Stimulated activated CD8-positive, alpha-beta memory T cell treated with anti-CD3 and anti-CD28 coated beads, Interleukin-12 subunit alpha, Interleukin-12 subunit beta, amount 100 ng/mL, for 4 hours (primary cell): Measurements from ENCODE around the gene FLRT1.

ENCODE experiments used
- DNase-seq: peaks from one replicate; pipeline ENCODE4 v3.0.0-alpha.2; 2020; ENCODE audit warnings: low read depth

Gene FLRT1

DNA sequence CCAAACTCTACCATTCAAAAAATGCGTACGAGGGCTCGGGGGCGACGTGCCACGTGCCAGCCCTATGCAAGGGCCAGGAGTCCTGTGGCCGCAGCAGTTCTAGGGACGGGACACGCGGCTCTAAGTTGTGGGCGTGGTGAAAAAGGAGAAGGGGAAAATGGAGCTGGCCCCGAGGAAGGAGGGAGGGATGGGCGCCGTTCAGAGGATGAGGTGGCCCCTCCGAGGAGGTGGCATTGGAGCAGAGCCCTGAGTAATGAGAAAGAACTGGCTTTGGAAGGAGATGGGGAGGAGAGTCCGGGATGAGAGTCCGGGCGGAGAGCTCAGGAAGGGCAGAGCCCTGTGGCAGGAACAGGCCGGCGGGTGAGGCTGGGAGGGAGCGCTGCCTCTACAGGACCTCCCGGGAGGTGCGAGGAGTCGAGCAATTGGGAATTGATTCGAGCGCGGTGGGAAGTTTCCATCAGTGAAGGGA, 28.5 kb upstream of the FLRT1 start:
- no peak for DNase-seq

DNA sequence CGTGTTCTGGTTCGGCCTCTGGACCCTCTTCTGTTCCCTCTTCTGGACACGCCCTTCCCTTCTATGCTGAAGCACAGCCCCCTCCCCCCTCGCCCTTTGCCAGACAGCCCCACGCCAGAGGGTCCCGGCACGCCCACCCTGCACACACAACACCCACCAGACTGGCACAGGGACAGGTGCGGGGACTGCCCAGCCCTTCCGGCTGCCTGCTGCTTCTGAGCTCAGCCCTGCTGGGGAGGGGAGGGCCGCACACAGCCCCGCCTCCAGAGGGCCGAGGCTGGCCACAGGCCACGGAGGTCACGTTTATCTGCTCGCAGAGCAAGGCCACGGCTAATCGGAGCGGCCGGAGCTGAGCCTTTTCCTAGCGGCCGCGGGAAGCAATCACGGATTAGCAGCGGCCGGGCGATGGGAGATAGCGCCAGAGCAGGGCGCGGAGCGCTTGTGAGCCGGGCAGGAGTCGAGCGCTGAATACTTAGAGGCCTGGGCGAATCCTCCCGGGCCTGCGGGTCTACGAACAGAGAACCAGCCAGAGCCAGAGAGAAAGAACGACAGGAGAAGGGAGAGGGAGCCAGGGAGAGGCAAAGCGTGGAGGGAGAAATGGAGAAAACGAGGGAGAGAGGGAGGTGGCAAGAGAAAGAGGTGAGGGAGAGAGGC, 28.0 kb upstream of the FLRT1 start:
- DNase-seq: no peak

- DNase-seq: no peak
Observed at GRCh38 chr11:64008283-64008913, 27.3 kb upstream of the FLRT1 start.

DNA sequence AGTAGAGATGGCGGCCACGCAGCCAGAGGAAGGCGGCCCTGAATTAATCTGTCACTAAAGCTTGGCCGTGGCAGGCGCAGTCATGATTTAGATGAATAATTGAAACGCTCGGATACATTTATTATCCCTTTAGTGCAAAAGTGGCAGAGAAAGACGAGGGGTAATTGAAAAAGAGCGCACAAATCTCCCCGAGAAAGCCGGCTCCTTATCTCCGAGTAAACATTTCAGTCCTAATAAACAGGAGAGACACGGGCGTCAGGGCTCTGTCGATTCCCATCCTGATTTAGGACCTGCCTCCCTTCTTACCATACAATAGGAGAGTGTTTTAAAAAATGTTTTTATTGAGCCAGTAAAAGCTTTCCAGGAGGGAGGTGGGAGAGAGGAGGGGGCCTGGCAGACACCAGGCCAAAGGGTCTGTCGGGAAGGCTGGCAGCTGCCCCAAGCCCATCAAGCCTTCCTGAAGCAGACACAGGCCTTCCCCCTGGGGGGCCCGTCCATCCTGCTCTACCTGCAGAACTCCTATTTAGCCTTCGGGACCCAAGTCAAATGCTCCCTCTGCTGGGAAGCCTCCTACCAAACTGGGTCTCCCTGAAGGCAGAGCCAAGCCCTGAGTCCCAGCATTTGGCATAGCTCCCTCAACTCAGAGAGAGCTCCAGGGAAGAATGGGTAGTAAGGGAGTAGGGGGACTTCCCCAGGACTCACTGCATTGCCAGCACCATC, 26.7 kb upstream of the FLRT1 start:
- no peak for DNase-seq

DNA sequence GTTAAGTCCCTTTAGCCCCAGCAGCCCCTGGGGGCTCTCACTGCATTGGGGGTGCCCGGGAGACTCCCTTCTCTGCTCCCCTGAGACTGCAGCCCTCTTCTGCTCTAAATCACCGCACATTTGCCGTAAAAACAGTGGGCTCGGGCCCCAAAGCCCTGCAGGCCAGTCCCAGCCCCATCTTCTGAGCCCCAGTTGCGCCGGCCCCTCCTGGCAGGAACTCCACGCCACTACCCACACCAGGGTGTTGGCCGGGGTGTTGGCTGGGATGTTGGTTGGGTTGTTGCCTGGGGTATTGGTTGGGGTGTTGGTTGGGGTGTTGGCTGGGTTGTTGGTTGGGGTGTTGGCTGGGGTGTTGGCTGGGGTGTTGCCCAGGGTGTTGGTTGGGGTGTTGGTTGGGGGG, 26.0 kb upstream of the FLRT1 start:
- no peak for DNase-seq

GRCh38 chr11:64010783-64011182, 24.9 kb upstream of the FLRT1 start:
- no peak for DNase-seq

- DNase-seq: no peak
Observed at GRCh38 chr11:64011371-64011770, 24.4 kb upstream of the FLRT1 start.

DNA sequence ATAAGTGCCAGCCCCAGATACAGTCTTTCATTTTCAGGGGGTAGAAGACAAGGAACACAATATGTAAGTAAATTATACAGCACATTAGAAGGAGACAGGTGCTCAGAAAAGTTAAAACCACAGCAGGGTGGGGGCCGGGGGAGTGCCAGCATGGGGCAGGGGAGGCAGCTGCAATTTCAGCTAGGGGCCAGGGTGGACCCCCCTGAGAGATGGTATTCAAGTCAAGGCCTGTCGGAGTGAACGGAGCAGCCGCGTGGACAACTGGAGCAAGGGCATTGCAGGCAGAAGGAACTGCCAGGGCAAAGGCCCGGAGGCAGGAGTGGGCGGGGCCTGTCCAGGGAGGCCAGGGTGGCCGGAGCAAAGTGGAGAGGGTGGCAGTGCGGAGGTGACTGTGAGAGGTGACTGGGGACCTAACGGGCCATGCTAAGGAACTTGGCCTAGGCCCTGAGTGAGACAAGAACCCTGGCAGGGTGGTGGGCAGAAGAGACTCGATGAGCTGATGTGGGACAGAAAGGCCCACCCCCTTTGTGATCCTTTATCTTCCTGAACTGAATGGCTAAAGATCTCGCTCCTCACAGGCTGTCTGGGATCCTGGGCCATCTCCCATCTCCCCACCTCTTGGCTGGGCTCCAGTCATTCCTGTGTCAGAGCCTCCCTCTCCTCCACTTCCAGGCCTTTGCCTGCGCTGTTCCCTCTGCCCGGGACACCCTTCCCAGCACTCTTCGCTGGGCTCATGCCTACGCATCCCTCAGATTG, 22.4 kb upstream of the FLRT1 start:
- DNase-seq: no peak

DNA sequence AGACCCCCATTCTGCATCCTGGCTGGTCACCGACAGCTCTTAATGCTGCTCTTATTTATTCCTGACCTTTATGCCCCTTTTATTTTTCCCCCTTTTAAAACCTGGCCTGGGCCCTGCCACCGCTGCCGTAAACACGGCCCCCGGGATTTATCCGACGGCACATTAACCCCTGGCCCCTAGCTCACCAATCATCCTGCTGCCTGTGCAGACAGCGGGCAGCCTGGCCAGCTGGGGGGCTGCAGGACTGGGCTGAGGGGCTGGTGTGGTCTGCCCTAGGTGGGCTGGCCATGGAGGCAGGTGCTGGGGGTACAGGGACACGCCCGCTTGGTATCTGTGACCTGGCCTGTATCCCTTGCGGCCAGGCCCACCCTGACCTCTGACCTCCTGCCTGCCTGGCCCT, 21.4 kb upstream of the FLRT1 start:
- DNase-seq: no peak

- DNase-seq: no peak
Observed at GRCh38 chr11:64015510-64015909, 20.2 kb upstream of the FLRT1 start.

- no peak for DNase-seq
Observed at GRCh38 chr11:64015935-64016845, 19.5 kb upstream of the FLRT1 start.

DNA sequence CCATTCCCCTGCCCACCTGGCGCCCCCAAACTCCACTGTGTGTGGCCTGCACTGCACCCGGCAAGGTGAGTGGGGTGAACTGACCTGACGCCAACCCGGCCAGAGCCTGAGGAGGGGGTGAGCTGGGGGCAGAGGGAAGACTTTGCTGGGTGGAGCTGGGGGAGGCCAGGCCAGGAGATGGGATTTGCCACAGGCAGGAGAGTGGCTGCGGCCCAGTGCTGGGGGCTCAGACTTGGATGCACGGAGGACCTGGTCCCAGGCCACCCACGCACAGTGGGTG, 17.8 kb upstream of the FLRT1 start:
- no peak for DNase-seq

GRCh38 chr11:64018310-64018709, 17.4 kb upstream of the FLRT1 start:
- no peak for DNase-seq

DNA sequence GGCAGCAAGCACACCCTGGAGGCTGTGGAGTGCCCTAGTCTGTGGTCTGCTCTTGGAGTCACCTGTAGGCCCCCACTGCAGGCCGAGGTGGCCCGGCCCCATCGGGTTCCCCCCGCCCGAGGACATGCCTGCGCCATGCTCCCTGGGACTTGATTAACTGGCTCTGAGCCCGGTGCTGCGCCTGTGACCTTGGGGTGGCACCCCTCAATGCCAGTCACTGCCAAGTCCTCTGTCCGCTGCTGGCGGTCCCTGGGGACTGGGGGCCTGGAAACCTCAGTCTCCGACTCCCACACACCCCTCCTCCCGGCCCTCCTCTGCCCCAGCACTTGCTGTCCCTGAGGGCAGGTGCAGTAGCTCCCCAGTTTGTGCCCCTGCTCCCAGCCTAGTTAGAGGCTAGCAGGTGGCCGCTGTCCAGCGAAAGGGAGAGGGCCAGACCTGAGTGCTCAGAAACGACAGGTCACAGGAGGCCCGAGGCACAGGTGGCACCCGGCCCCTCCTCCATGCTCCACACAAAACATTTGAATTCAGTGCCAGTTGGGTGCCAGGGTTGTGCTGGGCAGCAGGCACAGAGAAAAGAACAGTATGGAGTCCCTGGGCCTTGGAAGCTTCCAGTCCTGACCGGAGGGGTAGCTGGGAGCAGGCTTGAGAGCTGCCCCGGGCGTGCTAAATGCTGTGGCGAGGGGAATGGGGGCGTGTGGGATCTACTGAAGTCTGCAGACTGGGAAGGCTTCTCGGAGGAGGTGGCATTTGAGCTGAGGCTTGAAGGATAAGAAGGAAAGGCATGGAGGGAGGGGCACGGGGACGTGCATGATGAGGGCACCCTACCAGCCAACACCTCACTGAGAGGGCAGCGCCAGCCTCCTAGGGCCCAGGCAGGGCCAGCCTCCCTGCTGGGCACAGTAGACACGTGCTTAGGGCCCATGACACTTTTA, 16.4 kb upstream of the FLRT1 start:
- DNase-seq: no peak

DNA sequence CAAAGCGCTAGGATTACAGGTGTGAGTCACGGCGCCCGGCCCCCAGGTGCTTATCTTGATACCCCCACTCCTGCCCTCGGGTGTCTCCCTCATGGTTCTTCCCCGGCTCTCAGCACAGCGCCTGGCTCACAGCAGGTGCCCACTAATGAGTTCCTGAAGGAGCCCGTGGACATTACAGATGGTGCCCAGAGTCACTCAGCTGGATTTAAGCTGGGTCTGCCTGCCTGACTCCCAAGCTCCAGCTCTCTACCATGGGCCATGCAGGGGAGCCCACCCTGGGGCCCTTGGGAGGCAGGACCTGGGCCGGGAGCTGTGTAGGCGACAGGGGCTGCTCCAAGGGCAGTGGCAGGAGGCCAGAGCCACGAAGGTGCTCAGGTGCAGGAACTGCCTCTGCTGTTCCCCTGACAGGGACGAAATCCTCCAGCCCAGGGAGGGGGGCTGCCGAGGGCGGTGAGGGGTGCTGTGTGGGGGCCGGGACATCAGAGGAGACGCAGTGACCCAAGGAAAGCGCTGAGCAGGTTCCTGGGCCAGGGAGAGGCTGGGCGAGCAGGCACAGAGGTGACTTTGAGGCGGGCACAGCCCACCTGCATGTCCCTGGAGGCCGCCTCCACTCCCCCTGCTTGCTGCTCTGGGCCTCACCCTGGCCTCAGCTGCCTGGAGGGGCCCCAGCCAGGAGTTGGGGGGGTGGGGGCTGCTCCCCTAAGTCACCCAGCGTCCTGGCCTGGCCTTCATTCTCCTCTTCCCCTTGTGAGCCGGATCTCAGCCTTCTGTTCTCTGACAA, 14.6 kb upstream of the FLRT1 start:
- DNase-seq: no peak

DNA sequence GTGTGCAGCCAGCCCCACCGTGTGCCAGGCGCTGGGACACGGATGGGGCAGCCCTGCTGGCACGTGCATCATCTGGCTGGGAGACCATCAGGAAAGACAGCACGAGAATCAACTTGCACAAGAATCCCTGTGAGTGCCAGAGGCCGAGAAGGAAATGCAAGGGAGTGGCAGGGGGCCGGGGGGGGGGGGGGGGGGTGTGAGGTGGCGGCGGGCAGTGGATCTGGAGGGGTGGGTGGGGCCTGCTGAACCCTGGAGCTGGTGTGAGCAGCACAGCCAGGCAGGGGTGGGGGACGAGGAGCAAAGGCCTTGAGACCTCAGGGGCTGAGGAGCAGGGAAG, 14.0 kb upstream of the FLRT1 start:
- DNase-seq: no peak

GRCh38 chr11:64022125-64022784, 13.5 kb upstream of the FLRT1 start:
- no peak for DNase-seq

DNA sequence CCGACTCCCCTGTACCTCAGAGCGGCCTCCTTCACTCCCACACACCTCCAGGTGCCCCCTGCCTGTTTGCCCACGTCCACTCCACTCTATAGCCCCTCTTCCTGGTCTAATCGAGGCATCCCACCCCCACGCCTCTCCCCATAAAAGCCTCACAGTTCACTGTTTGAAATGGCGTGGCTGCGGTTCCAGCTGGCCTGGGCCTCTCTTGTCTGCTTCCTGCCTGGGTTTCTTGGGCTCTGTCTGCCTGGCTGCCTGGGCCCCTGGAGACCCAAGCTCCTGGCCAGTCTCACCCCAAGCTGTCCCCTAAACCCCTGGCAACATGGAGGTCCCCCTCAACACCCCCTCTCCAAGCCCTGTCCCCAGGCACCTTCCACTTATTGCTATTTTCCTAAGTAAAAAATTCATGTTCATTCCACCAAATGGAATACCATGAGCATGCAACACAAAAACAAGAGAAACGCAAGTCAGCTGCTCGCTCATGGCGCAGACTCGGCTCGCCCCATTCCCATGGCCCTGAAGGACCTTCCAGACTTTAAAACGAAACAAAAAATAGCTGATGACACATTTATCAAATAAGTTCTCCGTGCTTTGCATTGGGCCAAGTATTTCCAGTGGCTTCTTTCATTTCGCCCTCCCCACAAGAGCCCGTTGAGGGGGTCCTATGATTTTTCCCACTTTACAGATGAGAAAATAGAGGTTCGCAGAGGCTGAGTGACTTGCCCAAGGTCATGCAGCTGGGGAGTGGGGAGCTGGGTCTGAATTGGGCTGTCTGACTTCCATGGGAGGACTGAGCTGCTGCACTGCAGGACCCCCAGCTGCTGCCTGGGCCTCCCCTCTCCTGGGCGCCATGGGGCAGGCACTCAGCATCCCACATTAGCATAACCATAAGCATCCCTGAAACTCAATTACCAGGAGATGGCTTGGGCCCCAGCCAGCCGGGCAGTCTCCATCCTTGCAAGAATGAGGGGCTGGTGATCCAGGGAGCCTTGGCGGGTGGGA, 11.7 kb upstream of the FLRT1 start:
- DNase-seq: no peak
